Pancreas (tissue), 10 donors: ENCODE measurements around the gene SLC44A4. TPM values are rescaled to one million over a fixed set of nuclear protein-coding genes. Genes with fewer than 3 reads are reported as not detected.
A peak's percentile ranks its signal among the peaks of the same experiment; 100 is the strongest.

Experiments used
- ATAC-seq, 4 donors: fragments of 200-7000 bp; cut with Tn5 transposase; one replicate each; pipeline versions ENCODE4 v1.8.0 to v1.9.1; 2020; ENCODE audit warnings: mild to moderate bottlenecking in 4 of 4, moderate library complexity in 4 of 4
- DNase-seq, 6 donors: peaks; one replicate each; pipeline ENCODE4 v3.0.0-alpha.2; 2020
- FAIRE-seq: peaks from 2 replicates; lab custom pipeline; 2012; peaks lifted over from hg19 to GRCh38; lab: Jason Lieb, UNC
- H3K27ac ChIP-seq, 4 donors: fragments of 200-600 bp; sonication (generic); 1 replicate in 3 of 4; 2 replicates in 1 of 4; pipeline versions ENCODE4 v1.5.0 to v1.8.0; 2020
- H3K27me3 ChIP-seq, 4 donors: fragments of 200-600 bp; one replicate each; pipeline ENCODE4 v1.8.0; 2021
- H3K36me3 ChIP-seq, 3 donors: fragments of 200-600 bp; sonication (generic) in 1 of 3; one replicate each; pipeline versions ENCODE4 v1.5.0 to v1.8.0; 2020 to 2021
- H3K4me1 ChIP-seq, 3 donors: fragments of 200-600 bp; one replicate each; pipeline ENCODE4 v1.8.0; 2021
- H3K4me3 ChIP-seq, 4 donors: fragments of 200-600 bp; sonication (generic) in 2 of 4; one replicate each; pipeline versions ENCODE4 v1.5.0 to v1.8.0; 2020 to 2021
- H3K9me3 ChIP-seq, 4 donors: fragments of 200-600 bp; one replicate each; pipeline ENCODE4 v1.8.0; 2021
- CTCF ChIP-seq, 4 donors: fragments of 200-600 bp; sonication (generic) in 3 of 4; IDR thresholded peaks; one replicate each; pipeline versions ENCODE4 v1.5.0 to v1.8.0; 2021; ENCODE audit warnings: antibody characterized with exemption in 4 of 4
- WGBS, 2 donors: extraction: QIAGEN DNeasy Blood & Tissue Kit; methylation state at CpG; one replicate each; pipeline ENCODE4 v1.1.7; 2013; 5-methylcytosine and 5-hydroxymethylcytosine counted together
- intact Hi-C, 3 donors: fragments of 100-400 bp; cut with DNase I; formaldehyde crosslinking; loops; one replicate each; pipeline versions ENCODE4 v1.11.1 to v1.14.2; 2022
- polyA plus RNA-seq, 2 donors: library from polyadenylated mRNA; stranded (reverse); fragments of 200-250 nt; gene quantifications; one replicate each; pipeline ENCODE4 v1.2.3, GENCODE V29; 2013
- total RNA-seq, 6 donors: library from RNA; stranded (reverse); fragmentation: NEBNext Ultra II Directional in 4 of 6; extraction: Animal tissue kit (Norgen Biotek cat#: 25700) in 4 of 6; gene quantifications; one replicate each; pipeline versions ENCODE4 v1.2.1 to v1.2.4, GENCODE V29; 2021 to 2023
- donor health status: healthy with polysubstance abuse.
- donor health status: DM: no; HTN: no; CAD: no; lungs with moderate emphysema.
- donor health status: DM: no; HTN: no; CAD: no.
- donor health status: control.
- donor health status: control.
- donor health status: Bipolar disorder and iron deficiency.
- donor health status: DM: yes; HTN: yes; CAD: no.
- donor health status: DM: no; HTN: no; CAD: no.
- donor health status: DM: no; HTN: no; CAD: no.
- donor health status: DM: yes; HTN: yes; CAD: no.

Gene SLC44A4
- total and polyA plus RNA-seq, 8 donors: 4.6 to 57.3 (median 12.9) TPM

GRCh38 chr6:31922942-31923341 is 44.1 kb upstream of the SLC44A4 start:
- Histone ChIP-seq H3K36me3 (no peaks in the 10 kb centered on the region), H3K27ac (no peak overlapping the region), H3K4me1 (no peaks in the 10 kb centered on the region), H3K27me3 (no peaks in the 10 kb centered on the region), H3K4me3 (no peak overlapping the region), H3K9me3 (no peaks in the 10 kb centered on the region)
- FAIRE-seq: no peak
- no peak for TF ChIP-seq CTCF (IDR thresholded peaks at IDR 0.05)
- intact Hi-C loops: no loop called here
- peak in 1 of 4 donors; percentile 73 for ATAC-seq
- no peak for DNase-seq
- WGBS, 2 donors: 8 to 14% methylated on average over 5 of the region's 5 CpGs

GRCh38 chr6:31920811-31921210 is 42.0 kb upstream of the SLC44A4 start:
- no peaks in the 10 kb centered on the region for H3K9me3 ChIP-seq
- no peaks in the 10 kb centered on the region for H3K36me3 ChIP-seq
- WGBS, 2 donors: 67 to 80% methylated on average over 2 of the region's 2 CpGs
- peak in 1 of 4 donors; percentile 30 for ATAC-seq
- no peak for TF ChIP-seq CTCF (IDR thresholded peaks at IDR 0.05)
- no peaks in the 10 kb centered on the region for H3K4me1 ChIP-seq
- intact Hi-C loops: no loop called here
- no peak for FAIRE-seq
- no peak overlapping the region for H3K27ac ChIP-seq
- H3K4me3 ChIP-seq: no peak overlapping the region
- no peaks in the 10 kb centered on the region for H3K27me3 ChIP-seq
- DNase-seq: no peak

GRCh38 chr6:31919624-31920303 is 41.0 kb upstream of the SLC44A4 start:
- WGBS, 2 donors: 74 to 75% methylated on average over 6 of the region's 6 CpGs
- H3K27me3 ChIP-seq: no peaks in the 10 kb centered on the region
- FAIRE-seq (no peak), ATAC-seq (no peak), DNase-seq (no peak)
- no peak overlapping the region for H3K4me3 ChIP-seq
- intact Hi-C loops: no loop called here
- TF ChIP-seq CTCF (IDR thresholded peaks at IDR 0.05): no peak
- H3K4me1 ChIP-seq: no peaks in the 10 kb centered on the region
- H3K9me3 ChIP-seq: no peaks in the 10 kb centered on the region
- H3K27ac ChIP-seq: no peak overlapping the region
- H3K36me3 ChIP-seq: no peaks in the 10 kb centered on the region

GRCh38 chr6:31918069-31918720 is 39.4 kb upstream of the SLC44A4 start:
- FAIRE-seq: no peak
- no peak for DNase-seq
- Histone ChIP-seq H3K27me3 (no peaks in the 10 kb centered on the region), H3K27ac (no peak overlapping the region), H3K36me3 (no peaks in the 10 kb centered on the region), H3K9me3 (no peaks in the 10 kb centered on the region), H3K4me1 (no peaks in the 10 kb centered on the region), H3K4me3 (no peak overlapping the region)
- 67 to 75% methylated on average over 8 of the region's 8 CpGs for WGBS, 2 donors
- no peak for TF ChIP-seq CTCF (IDR thresholded peaks at IDR 0.05)
- intact Hi-C loops: no loop called here
- ATAC-seq: no peak

- Histone ChIP-seq H3K27me3 (no peaks in the 10 kb centered on the region), H3K4me1 (no peaks in the 10 kb centered on the region)
- TF ChIP-seq CTCF (IDR thresholded peaks at IDR 0.05): no peak
Observed at GRCh38 chr6:31915756-31916155, 37.0 kb upstream of the SLC44A4 start.

More at GRCh38 chr6:31915756-31916155, 37.0 kb upstream of the SLC44A4 start:
- intact Hi-C loops: no loop called here
- 59 to 70% methylated on average over 6 of the region's 6 CpGs for WGBS, 2 donors
- Histone ChIP-seq H3K36me3 (no peaks in the 10 kb centered on the region), H3K4me3 (no peak overlapping the region), H3K27ac (no peak overlapping the region), H3K9me3 (no peaks in the 10 kb centered on the region)
- ATAC-seq (no peak), DNase-seq (no peak), FAIRE-seq (no peak)
